Measurements from ENCODE around the gene EDAR.

EDAR gene

DNA sequence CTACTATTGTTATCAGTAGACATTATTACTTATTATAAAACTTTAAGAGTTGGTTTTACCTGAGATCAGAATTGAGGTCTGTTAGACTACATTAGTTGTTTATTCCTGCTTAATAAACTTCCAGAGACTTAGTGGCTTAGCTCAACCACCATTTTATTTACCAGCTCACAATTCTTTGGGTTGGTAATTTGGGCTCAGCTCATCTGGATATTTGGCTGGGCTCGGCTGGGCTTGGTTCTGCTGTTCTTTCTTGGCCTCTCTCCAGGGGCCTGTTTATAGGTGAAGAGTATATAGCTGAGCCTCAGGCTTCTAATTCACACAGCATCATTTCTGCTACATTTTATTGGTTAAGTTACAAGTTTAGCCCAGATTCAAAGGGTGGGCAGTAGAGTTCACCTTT lies 134.5 kb downstream of the EDAR start:
- TF ChIP-seq, protein P1, sequence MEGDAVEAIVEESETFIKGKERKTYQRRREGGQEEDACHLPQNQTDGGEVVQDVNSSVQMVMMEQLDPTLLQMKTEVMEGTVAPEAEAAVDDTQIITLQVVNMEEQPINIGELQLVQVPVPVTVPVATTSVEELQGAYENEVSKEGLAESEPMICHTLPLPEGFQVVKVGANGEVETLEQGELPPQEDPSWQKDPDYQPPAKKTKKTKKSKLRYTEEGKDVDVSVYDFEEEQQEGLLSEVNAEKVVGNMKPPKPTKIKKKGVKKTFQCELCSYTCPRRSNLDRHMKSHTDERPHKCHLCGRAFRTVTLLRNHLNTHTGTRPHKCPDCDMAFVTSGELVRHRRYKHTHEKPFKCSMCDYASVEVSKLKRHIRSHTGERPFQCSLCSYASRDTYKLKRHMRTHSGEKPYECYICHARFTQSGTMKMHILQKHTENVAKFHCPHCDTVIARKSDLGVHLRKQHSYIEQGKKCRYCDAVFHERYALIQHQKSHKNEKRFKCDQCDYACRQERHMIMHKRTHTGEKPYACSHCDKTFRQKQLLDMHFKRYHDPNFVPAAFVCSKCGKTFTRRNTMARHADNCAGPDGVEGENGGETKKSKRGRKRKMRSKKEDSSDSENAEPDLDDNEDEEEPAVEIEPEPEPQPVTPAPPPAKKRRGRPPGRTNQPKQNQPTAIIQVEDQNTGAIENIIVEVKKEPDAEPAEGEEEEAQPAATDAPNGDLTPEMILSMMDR (IDR thresholded peaks at IDR 0.05; ENCODE audit: insufficient read depth, low read length) = no peak
- no peak for TF ChIP-seq SPI1 (IDR thresholded peaks at IDR 0.05; ENCODE audit: borderline replicate concordance, low read depth)
- no peak for TF ChIP-seq GABPA (IDR thresholded peaks at IDR 0.05; ENCODE audit: low read depth)
- TF ChIP-seq, protein P2, sequence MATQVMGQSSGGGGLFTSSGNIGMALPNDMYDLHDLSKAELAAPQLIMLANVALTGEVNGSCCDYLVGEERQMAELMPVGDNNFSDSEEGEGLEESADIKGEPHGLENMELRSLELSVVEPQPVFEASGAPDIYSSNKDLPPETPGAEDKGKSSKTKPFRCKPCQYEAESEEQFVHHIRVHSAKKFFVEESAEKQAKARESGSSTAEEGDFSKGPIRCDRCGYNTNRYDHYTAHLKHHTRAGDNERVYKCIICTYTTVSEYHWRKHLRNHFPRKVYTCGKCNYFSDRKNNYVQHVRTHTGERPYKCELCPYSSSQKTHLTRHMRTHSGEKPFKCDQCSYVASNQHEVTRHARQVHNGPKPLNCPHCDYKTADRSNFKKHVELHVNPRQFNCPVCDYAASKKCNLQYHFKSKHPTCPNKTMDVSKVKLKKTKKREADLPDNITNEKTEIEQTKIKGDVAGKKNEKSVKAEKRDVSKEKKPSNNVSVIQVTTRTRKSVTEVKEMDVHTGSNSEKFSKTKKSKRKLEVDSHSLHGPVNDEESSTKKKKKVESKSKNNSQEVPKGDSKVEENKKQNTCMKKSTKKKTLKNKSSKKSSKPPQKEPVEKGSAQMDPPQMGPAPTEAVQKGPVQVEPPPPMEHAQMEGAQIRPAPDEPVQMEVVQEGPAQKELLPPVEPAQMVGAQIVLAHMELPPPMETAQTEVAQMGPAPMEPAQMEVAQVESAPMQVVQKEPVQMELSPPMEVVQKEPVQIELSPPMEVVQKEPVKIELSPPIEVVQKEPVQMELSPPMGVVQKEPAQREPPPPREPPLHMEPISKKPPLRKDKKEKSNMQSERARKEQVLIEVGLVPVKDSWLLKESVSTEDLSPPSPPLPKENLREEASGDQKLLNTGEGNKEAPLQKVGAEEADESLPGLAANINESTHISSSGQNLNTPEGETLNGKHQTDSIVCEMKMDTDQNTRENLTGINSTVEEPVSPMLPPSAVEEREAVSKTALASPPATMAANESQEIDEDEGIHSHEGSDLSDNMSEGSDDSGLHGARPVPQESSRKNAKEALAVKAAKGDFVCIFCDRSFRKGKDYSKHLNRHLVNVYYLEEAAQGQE (IDR thresholded peaks at IDR 0.05; ENCODE audit: insufficient replicate concordance, low read depth) = no peak
- no peak for TF ChIP-seq POLR2AphosphoS5 (IDR thresholded peaks at IDR 0.05; ENCODE audit: low read depth)
- Histone ChIP-seq H3K27me3 (ENCODE audit: insufficient read depth, poor library complexity, severe bottlenecking) (no peaks in the 10 kb centered on the region), H3K27ac (replicated peaks) (no peak overlapping the region), H3K4me3 (replicated peaks; ENCODE audit: insufficient read depth, low read length) (no peak overlapping the region)
- no peak for DNase-seq (ENCODE audit: low read depth in 1 of 2, low spot score in 1 of 2)

DNA sequence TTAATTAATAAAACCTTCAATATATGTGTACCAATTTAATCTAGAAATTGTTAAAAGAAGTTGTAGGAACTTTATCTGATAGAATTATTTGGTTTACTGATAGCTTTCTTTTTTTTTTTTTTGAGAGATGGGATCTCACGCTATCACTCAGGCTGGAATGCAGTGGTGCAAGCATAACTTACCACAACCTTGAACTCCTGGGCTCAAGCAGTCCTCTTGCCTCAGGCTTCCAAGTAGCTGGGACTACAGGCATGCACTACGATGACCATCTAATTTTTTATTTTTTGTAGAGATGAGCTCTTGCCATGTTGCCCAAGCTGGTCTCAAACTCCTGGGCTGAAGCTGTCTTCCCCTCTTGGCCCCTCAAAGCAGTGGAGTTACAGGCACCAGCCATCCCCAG lies 135.6 kb downstream of the EDAR start:
- Histone ChIP-seq H3K4me3 (replicated peaks; ENCODE audit: insufficient read depth, low read length) (no peak overlapping the region), H3K27me3 (ENCODE audit: insufficient read depth, poor library complexity, severe bottlenecking) (no peaks in the 10 kb centered on the region), H3K27ac (replicated peaks) (no peak overlapping the region)
- TF ChIP-seq, protein P1 (IDR thresholded peaks at IDR 0.05; ENCODE audit: insufficient read depth, low read length) = no peak
- TF ChIP-seq, protein P2 (IDR thresholded peaks at IDR 0.05; ENCODE audit: insufficient replicate concordance, low read depth) = no peak
- no peak for TF ChIP-seq GABPA (IDR thresholded peaks at IDR 0.05; ENCODE audit: low read depth)
- TF ChIP-seq SPI1 (IDR thresholded peaks at IDR 0.05; ENCODE audit: borderline replicate concordance, low read depth) = no peak
- TF ChIP-seq POLR2AphosphoS5 (IDR thresholded peaks at IDR 0.05; ENCODE audit: low read depth) = no peak
- DNase-seq (ENCODE audit: low read depth in 1 of 2, low spot score in 1 of 2) = no peak

DNA sequence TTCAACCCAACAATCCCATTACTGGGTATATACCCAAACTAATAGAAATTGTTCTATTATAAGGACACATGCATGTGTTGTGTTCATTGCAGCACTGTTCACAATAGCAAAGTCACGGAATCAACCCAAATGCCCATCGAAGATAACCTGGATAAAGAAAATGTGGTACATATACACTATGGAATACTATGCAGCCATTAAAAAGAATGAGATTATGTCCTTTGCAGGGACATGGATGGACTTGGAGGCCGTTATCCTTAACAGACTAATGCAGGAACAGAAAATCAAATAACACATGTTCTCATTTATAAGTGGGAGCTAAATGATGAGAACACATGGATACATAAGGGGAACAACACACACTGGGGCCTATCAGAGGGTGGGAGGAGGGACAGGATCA lies 136.6 kb downstream of the EDAR start:
- TF ChIP-seq GABPA (IDR thresholded peaks at IDR 0.05; ENCODE audit: low read depth) (no peak), POLR2AphosphoS5 (IDR thresholded peaks at IDR 0.05; ENCODE audit: low read depth) (no peak), SPI1 (IDR thresholded peaks at IDR 0.05; ENCODE audit: borderline replicate concordance, low read depth) (no peak)
- TF ChIP-seq, protein P2 (IDR thresholded peaks at IDR 0.05; ENCODE audit: insufficient replicate concordance, low read depth) = no peak
- DNase-seq (ENCODE audit: low read depth in 1 of 2, low spot score in 1 of 2) = no peak
- Histone ChIP-seq H3K4me3 (replicated peaks; ENCODE audit: insufficient read depth, low read length) (no peak overlapping the region), H3K27ac (replicated peaks) (no peak overlapping the region), H3K27me3 (ENCODE audit: insufficient read depth, poor library complexity, severe bottlenecking) (no peaks in the 10 kb centered on the region)
